ENCODE data around the gene FAM241B.

FAM241B gene

GRCh38 chr10:69655868-69656555 lies 26.0 kb downstream of the FAM241B start:
- no peak for DNase-seq (ENCODE audit: insufficient read length, low spot score)
- no peak for TF ChIP-seq CTCF (IDR thresholded peaks at IDR 0.05; ENCODE audit: insufficient read depth, missing control alignments)
- no peak for FAIRE-seq

- TF ChIP-seq CTCF (IDR thresholded peaks at IDR 0.05; ENCODE audit: insufficient read depth, missing control alignments): no peak
- DNase-seq (ENCODE audit: insufficient read length, low spot score): no peak
- FAIRE-seq: no peak
Measured at GRCh38 chr10:69656742-69657269, 26.8 kb downstream of the FAM241B start.

GRCh38 chr10:69657430-69657829 lies 27.4 kb downstream of the FAM241B start:
- DNase-seq (ENCODE audit: insufficient read length, low spot score): no peak
- no peak for TF ChIP-seq CTCF (IDR thresholded peaks at IDR 0.05; ENCODE audit: insufficient read depth, missing control alignments)
- FAIRE-seq: no peak

- no peak for TF ChIP-seq CTCF (IDR thresholded peaks at IDR 0.05; ENCODE audit: insufficient read depth, missing control alignments)
- no peak for FAIRE-seq
- DNase-seq (ENCODE audit: insufficient read length, low spot score): no peak
Measured at GRCh38 chr10:69657866-69658265, 27.8 kb downstream of the FAM241B start.

GRCh38 chr10:69659241-69660038 lies 29.4 kb downstream of the FAM241B start:
- no peak for FAIRE-seq
- no peak for DNase-seq (ENCODE audit: insufficient read length, low spot score)
- TF ChIP-seq CTCF (IDR thresholded peaks at IDR 0.05; ENCODE audit: insufficient read depth, missing control alignments): no peak

GRCh38 chr10:69660296-69660695 lies 30.2 kb downstream of the FAM241B start:
- DNase-seq (ENCODE audit: insufficient read length, low spot score) (no peak), FAIRE-seq (no peak)
- no peak for TF ChIP-seq CTCF (IDR thresholded peaks at IDR 0.05; ENCODE audit: insufficient read depth, missing control alignments)

All from D721Med (cell line).